ENCODE data around the gene NFKBIE. TPM values are rescaled to one million over a fixed set of nuclear protein-coding genes. Genes with fewer than 3 reads are reported as not detected.

The NFKBIE gene
- total RNA-seq, 2 donors from 2014 or later = 24.1 to 26.1 TPM

DNA sequence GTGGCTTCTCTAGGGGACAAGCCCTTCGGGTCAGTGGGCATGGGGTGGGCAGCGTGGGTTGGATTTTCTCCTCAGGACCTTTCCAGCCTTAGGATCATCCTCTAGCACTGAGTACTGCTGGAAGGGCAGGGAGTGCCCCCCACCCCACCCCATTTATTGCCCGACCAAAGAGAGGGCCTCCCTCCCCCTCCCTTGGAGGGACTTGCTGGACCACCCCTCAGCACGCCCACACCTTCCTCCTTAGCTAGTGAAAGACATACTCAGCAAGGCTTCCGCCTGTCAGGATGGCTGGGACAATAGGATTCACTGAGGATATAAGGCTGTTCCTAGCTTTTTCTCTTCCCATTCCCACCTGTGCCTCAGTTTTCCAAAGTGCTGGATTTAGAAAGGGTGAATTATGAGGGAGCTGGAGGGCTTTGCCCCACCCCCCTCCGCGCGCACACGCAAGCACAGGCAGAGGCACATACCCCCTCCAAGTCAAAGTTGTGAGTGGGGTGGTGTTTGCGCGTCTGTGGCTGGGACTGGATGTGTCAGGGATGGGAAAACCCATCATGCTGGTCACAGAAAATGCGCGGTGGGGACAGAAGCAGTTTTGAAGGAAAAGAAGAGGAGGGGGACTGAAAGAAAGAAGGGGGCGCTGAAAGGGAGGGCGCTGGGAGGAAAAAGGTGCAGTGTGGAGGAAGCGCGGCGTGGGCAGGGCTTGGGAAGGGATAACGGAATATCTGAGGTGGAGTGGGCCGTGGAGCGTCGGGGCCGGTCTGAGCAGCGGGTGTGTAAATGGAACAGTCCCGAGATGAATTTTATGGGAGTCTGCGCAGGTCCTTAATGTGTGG lies 42.6 kb downstream of the NFKBIE start:
- peak overlapping the region; percentile 18 to 66 for H3K27ac Mint-ChIP-seq

DNA sequence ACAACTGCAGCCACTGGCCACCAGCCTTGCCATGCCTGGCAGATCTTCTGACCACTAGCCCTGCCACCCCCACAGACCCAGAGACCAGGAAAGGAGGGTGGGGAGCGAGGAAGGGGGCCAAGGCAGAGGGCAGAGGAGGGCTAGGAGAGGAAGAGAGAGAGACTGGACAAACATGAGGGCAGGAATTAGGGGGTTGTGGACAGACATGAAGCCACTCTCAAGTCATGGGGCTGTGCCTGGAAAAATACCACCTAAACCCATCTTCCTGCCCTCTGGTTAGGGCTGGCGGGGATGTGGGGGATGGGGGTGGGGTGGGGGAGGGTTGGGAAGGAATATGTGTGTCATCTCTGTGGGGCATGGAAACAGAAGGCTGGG lies 43.4 kb downstream of the NFKBIE start:
- H3K4me1 Mint-ChIP-seq (ENCODE audit: low read depth in 2 of 2) = peaks cover 22 to 23% of the 10 kb centered on the region in 2 donors
- H3K9me3 Mint-ChIP-seq = no peaks in the 10 kb centered on the region
- H3K27ac Mint-ChIP-seq = no peak overlapping the region
- H3K27me3 Mint-ChIP-seq = peaks cover 0 to 4% of the 10 kb centered on the region in 2 donors
- no peak for ATAC-seq
- DNase-seq (ENCODE audit: low spot score) = no peak
- no peak overlapping the region for H3K4me3 Mint-ChIP-seq
- no peaks in the 10 kb centered on the region for H3K36me3 Mint-ChIP-seq

More for the DNA sequence above, 42.6 kb downstream of the NFKBIE start:
- H3K9me3 Mint-ChIP-seq = no peaks in the 10 kb centered on the region
- peak overlapping the region; percentile 84 for H3K4me3 Mint-ChIP-seq
- peaks cover 22 to 23% of the 10 kb centered on the region in 2 donors for H3K4me1 Mint-ChIP-seq (ENCODE audit: low read depth in 2 of 2)
- DNase-seq (ENCODE audit: low spot score) (peak; percentile 45), ATAC-seq (peak in 1 of 2 donors; percentile 0)
- no peaks in the 10 kb centered on the region for H3K36me3 Mint-ChIP-seq
- peaks cover 0 to 4% of the 10 kb centered on the region in 2 donors for H3K27me3 Mint-ChIP-seq

GRCh38 chr6:44221291-44221960 lies 43.9 kb downstream of the NFKBIE start:
- H3K27me3 Mint-ChIP-seq = peaks cover 0 to 7% of the 10 kb centered on the region in 2 donors
- DNase-seq (ENCODE audit: low spot score) (peak; percentile 75), ATAC-seq (peak; percentile 67 to 68)
- peaks cover 22 to 23% of the 10 kb centered on the region in 2 donors for H3K4me1 Mint-ChIP-seq (ENCODE audit: low read depth in 2 of 2)
- H3K9me3 Mint-ChIP-seq = no peaks in the 10 kb centered on the region
- no peaks in the 10 kb centered on the region for H3K36me3 Mint-ChIP-seq
- H3K4me3 Mint-ChIP-seq = no peak overlapping the region
- H3K27ac Mint-ChIP-seq = no peak overlapping the region

GRCh38 chr6:44220913-44221290 lies 44.4 kb downstream of the NFKBIE start:
- Mint-ChIP-seq H3K27me3 (peaks cover 0 to 7% of the 10 kb centered on the region in 2 donors), H3K4me1 (ENCODE audit: low read depth in 2 of 2) (peaks cover 22 to 23% of the 10 kb centered on the region in 2 donors), H3K9me3 (no peaks in the 10 kb centered on the region), H3K36me3 (no peaks in the 10 kb centered on the region), H3K27ac (no peak overlapping the region), H3K4me3 (no peak overlapping the region)
- ATAC-seq (no peak), DNase-seq (ENCODE audit: low spot score) (peak; percentile 49)

DNA sequence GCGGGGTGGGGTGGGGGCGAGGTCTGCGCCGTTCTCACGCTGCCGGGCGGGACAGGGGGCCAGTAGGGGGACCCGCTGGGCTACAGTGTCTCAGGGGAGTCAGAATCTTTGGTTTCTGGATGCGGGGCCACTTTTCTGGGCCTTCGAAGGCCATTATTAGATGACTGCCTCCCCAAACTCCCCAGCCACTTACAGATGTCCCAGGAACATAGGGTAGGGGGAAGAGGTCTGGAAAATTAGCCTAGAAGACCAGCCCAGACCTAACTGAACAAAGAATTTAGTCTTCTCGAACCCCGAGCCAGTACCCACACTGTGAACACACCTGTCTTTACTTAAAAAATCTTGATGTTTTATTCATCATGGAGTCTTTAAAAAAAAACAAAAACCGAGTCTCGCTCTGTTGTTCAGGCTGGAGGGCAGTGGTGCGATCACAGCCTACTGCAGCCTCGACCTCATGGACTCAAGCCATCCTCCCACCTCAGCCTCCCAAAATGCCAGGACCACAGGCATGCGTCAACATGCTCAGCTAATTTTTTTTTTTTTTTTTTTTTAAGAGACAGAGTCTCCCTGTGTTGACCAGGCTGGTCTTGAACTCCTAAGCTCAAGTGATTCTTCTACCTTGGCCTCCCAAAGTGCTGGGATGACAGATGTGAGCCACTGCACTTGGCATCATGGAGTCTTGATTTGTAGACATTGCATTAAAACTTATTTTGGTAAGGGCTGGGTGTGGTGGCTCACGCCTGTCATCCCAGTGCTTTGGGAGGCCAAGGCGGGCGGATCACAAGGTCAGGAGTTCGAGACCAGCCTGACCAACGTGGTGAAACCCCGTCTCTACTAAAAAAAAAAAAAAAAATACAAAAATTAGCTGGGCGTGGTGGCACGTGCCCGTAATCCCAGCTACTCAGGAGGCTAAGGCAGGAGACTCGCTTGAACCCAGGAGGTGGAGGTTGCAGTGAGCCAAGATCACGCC lies 45.3 kb downstream of the NFKBIE start:
- Mint-ChIP-seq H3K36me3 (no peaks in the 10 kb centered on the region), H3K27ac (no peak overlapping the region), H3K27me3 (peaks cover 0 to 7% of the 10 kb centered on the region in 2 donors), H3K4me3 (peak overlapping the region; percentile 51), H3K4me1 (ENCODE audit: low read depth in 2 of 2) (peaks cover 22 to 23% of the 10 kb centered on the region in 2 donors), H3K9me3 (no peaks in the 10 kb centered on the region)
- DNase-seq (ENCODE audit: low spot score) (no peak), ATAC-seq (no peak)

DNA sequence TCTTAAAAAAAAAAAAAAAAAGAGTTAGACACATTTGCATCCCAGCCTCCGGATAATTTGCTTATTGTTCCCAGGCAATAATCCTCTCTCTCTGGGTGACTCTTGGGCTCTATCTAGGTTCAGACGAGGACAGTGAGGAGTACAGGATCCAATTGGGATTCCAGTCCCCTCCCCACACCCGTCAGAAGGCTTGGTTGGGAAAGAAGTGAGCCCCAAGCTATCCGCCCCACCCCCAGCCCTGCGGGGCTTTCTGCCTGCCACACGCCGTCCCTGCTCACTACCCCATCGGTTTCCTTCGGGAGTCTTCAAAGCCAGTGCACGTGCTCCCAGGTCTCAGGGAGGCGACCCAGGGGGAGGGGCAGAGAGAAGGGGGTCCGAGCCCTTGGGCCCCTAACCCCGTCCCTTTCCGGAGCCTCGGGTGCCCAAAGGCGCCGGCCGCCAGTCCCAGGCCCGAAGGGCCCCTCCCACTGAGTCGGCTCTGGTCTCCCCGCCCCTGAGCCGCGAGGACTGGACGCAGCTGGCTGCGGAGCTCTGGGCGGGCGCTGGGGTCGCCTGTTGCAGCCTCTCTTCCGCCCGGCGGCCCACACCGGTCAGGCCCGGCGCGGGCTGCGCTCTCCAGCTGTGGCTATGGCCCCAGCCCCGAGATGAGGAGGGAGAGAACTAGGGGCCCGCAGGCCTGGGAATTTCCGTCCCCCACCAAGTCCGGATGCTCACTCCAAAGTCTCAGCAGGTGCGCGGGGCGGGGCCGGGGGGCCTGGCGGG lies 46.1 kb downstream of the NFKBIE start:
- Mint-ChIP-seq H3K9me3 (no peaks in the 10 kb centered on the region), H3K27me3 (peaks cover 0 to 8% of the 10 kb centered on the region in 2 donors), H3K36me3 (no peaks in the 10 kb centered on the region), H3K27ac (no peak overlapping the region), H3K4me1 (ENCODE audit: low read depth in 2 of 2) (peaks cover 16 to 18% of the 10 kb centered on the region in 2 donors), H3K4me3 (peak overlapping the region; percentile 51)
- ATAC-seq (peak; percentile 71 to 80), DNase-seq (ENCODE audit: low spot score) (peak; percentile 80)

DNA sequence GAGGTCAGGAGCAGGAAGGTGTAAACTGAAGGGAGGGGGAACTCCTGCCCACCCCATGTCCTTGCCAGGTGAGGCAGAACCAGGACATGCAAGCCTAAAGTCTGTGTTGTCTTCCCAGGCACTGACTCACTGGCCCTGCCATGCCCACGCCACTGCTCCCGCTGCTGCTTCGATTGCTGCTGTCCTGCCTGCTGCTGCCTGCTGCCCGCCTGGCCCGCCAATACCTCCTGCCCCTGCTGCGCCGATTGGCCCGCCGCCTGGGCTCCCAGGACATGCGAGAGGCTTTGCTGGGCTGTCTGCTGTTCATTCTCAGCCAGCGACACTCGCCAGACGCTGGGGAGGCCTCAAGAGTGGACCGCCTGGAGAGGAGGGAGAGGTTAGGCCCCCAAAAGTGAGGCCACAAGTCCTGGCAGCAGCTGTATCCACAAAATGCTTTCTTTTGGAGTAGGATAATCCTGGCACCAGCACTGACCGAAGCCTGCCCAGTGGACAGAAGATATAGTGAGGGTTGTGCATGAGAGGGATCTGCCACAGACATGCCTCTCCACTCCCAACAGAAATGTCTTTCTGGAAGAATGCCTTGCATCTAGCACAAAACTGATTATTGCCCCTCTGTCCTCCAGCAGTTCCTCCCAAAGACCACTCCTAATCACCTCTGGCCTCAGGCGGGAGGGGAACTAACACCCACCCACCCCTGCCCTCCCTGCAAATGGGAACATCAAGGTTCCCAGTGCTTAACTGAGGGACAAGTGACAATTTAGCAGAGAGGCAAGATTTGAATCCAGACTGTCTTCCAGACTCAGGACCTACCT lies 47.8 kb downstream of the NFKBIE start:
- ATAC-seq (no peak), DNase-seq (ENCODE audit: low spot score) (no peak)
- no peak overlapping the region for H3K4me3 Mint-ChIP-seq
- peaks cover 0 to 7% of the 10 kb centered on the region in 2 donors for H3K27me3 Mint-ChIP-seq
- H3K9me3 Mint-ChIP-seq = no peaks in the 10 kb centered on the region
- no peaks in the 10 kb centered on the region for H3K36me3 Mint-ChIP-seq
- H3K27ac Mint-ChIP-seq = no peak overlapping the region
- peaks cover 6 to 8% of the 10 kb centered on the region in 2 donors for H3K4me1 Mint-ChIP-seq (ENCODE audit: low read depth in 2 of 2)

GRCh38 chr6:44216677-44217331 lies 48.5 kb downstream of the NFKBIE start, which contains the start of gene MYMX:
MYMX (plus strand) TSS chr6:44216926; CDS start chr6:44217472, 546 bp downstream.
- Mint-ChIP-seq H3K4me3 (no peak within 1 kb of the TSS), H3K9me3 (no peaks in the 10 kb centered on the region), H3K36me3 (no peaks in the 10 kb centered on the region), H3K27me3 (peaks cover 0 to 7% of the 10 kb centered on the region in 2 donors), H3K4me1 (ENCODE audit: low read depth in 2 of 2) (peaks cover 5 to 8% of the 10 kb centered on the region in 2 donors), H3K27ac (no peak within 1 kb of the TSS)
- ATAC-seq (no peak), DNase-seq (ENCODE audit: low spot score) (no peak)

GRCh38 chr6:44214307-44214706 lies 51.0 kb downstream of the NFKBIE start:
- Mint-ChIP-seq H3K4me3 (no peak overlapping the region), H3K36me3 (no peaks in the 10 kb centered on the region), H3K9me3 (no peaks in the 10 kb centered on the region), H3K27me3 (peaks cover 0 to 9% of the 10 kb centered on the region in 2 donors), H3K27ac (no peak overlapping the region), H3K4me1 (ENCODE audit: low read depth in 2 of 2) (peaks cover 0 to 3% of the 10 kb centered on the region in 2 donors)
- ATAC-seq (no peak), DNase-seq (ENCODE audit: low spot score) (no peak)

- H3K4me3 Mint-ChIP-seq = no peak overlapping the region
- peaks cover 6 to 10% of the 10 kb centered on the region in 2 donors for H3K27me3 Mint-ChIP-seq
- no peak overlapping the region for H3K27ac Mint-ChIP-seq
- no peaks in the 10 kb centered on the region for H3K36me3 Mint-ChIP-seq
- H3K9me3 Mint-ChIP-seq = no peaks in the 10 kb centered on the region
- ATAC-seq (no peak), DNase-seq (ENCODE audit: low spot score) (no peak)
- no peaks in the 10 kb centered on the region for H3K4me1 Mint-ChIP-seq (ENCODE audit: low read depth in 2 of 2)
Observed at GRCh38 chr6:44211284-44211683, 54.1 kb downstream of the NFKBIE start.

Measured in natural killer cell treated with Interleukin-12 subunit alpha and Interleukin-12 subunit beta and Interleukin-15 and Interleukin-18, amount 100 ng/mL, for 72 hours (primary cell).